HG02870 (cell line): ENCODE measurements around the gene LPIN1.

Experiments
- ATAC-seq: cut with Tn5 transposase; IDR thresholded peaks from one replicate; pipeline ENCODE4 v1.9.1; 2021; ENCODE audit warnings: mild to moderate bottlenecking, moderate library complexity; ENCODE audit not compliant: unreplicated experiment

LPIN1 gene

GRCh38 chr2:11778923-11779757 is 32.7 kb downstream of the LPIN1 start:
- ATAC-seq: peak; percentile 91

GRCh38 chr2:11781602-11782001 is 35.2 kb downstream of the LPIN1 start:
- ATAC-seq: no peak

- no peak for ATAC-seq
These were observed 37.8 kb downstream of the LPIN1 start for GRCh38 chr2:11784280-11784679.

GRCh38 chr2:11784747-11785610 is 38.5 kb downstream of the LPIN1 start:
- no peak for ATAC-seq

- no peak for ATAC-seq
These were observed 39.1 kb downstream of the LPIN1 start for GRCh38 chr2:11785611-11785940.

- ATAC-seq: no peak
These were observed 39.8 kb downstream of the LPIN1 start for GRCh38 chr2:11786191-11786590.

GRCh38 chr2:11786592-11786991 is 40.2 kb downstream of the LPIN1 start:
- no peak for ATAC-seq

GRCh38 chr2:11787991-11788390 is 41.6 kb downstream of the LPIN1 start:
- no peak for ATAC-seq

GRCh38 chr2:11788461-11789124 is 42.2 kb downstream of the LPIN1 start:
- no peak for ATAC-seq

GRCh38 chr2:11789243-11789642 is 42.8 kb downstream of the LPIN1 start:
- ATAC-seq: no peak

- no peak for ATAC-seq
These were observed 43.8 kb downstream of the LPIN1 start for GRCh38 chr2:11790228-11790627.

GRCh38 chr2:11795590-11795989 is 49.2 kb downstream of the LPIN1 start:
- ATAC-seq: no peak

GRCh38 chr2:11796190-11797171 is 50.0 kb downstream of the LPIN1 start:
- ATAC-seq: no peak

- ATAC-seq: no peak
These were observed 51.4 kb downstream of the LPIN1 start for GRCh38 chr2:11797846-11798245.

GRCh38 chr2:11798701-11799435 is 52.4 kb downstream of the LPIN1 start:
- ATAC-seq: no peak

GRCh38 chr2:11799826-11800225 is 53.4 kb downstream of the LPIN1 start:
- ATAC-seq: no peak

- ATAC-seq: no peak
These were observed 56.4 kb downstream of the LPIN1 start for GRCh38 chr2:11802782-11803191.

GRCh38 chr2:11805024-11805423 is 58.6 kb downstream of the LPIN1 start:
- ATAC-seq: no peak

GRCh38 chr2:11805920-11806319 is 59.5 kb downstream of the LPIN1 start:
- ATAC-seq: no peak
